Measurements from ENCODE around the gene HSPA2. TPM values are rescaled to one million over a fixed set of nuclear protein-coding genes. Genes with fewer than 3 reads are reported as not detected.
"Not testable (repeated sequence)": the region's sequence is repeated elsewhere in the genome, so short reads cannot be mapped to it uniquely, and the experiment has no call there.

The HSPA2 gene
- total and polyA plus RNA-seq, 7 donors = 28.7 to 172 (median 80.3) TPM

- TF ChIP-seq POLR2AphosphoS5 (IDR thresholded peaks at IDR 0.05) (no peak), POLR2A (IDR thresholded peaks at IDR 0.05) (no peak), EP300 (IDR thresholded peaks at IDR 0.05) (no peak)
- TF ChIP-seq, protein P1, sequence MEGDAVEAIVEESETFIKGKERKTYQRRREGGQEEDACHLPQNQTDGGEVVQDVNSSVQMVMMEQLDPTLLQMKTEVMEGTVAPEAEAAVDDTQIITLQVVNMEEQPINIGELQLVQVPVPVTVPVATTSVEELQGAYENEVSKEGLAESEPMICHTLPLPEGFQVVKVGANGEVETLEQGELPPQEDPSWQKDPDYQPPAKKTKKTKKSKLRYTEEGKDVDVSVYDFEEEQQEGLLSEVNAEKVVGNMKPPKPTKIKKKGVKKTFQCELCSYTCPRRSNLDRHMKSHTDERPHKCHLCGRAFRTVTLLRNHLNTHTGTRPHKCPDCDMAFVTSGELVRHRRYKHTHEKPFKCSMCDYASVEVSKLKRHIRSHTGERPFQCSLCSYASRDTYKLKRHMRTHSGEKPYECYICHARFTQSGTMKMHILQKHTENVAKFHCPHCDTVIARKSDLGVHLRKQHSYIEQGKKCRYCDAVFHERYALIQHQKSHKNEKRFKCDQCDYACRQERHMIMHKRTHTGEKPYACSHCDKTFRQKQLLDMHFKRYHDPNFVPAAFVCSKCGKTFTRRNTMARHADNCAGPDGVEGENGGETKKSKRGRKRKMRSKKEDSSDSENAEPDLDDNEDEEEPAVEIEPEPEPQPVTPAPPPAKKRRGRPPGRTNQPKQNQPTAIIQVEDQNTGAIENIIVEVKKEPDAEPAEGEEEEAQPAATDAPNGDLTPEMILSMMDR (IDR thresholded peaks at IDR 0.05) = no peak
Observed at GRCh38 chr14:64566651-64567122, 26.1 kb downstream of the HSPA2 start.

DNA sequence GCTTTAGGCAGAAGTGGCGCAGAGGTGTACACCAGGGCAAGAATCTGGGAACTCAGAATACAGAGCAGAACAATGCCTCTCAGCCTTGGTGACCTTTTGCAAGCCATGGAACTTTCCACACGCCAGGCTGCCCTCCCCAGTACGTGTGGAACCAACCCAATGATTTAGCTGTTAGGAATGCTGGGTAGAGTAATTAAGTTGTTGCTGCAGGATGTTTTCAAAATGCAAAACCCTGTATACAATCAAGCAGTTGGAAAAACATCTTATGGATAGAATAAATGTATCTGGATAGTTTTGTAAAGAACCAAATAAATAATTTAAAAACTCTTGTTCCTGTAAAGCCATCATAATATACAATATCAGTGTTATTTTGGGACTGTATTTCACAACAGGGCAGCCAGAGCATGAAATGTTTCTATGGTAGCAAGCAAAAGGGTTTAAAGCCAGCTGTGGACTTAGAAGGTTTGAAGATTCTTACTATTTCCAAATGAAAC, 28.6 kb downstream of the HSPA2 start:
- no peaks in the 10 kb centered on the region for H3K27me3 ChIP-seq
- H3K27ac ChIP-seq = peak overlapping the region; percentile 74 to 84 (median 81)
- intact Hi-C loops (cut with DNase I) = loop anchor here (5.0 kb wide), 1 partner anchor 43 kb away; no protein-coding TSS in a partner anchor
- WGBS, 2 donors = 71 to 75% methylated on average over 3 of the region's 3 CpGs
- DNase-seq = peak; percentile 88
- no peaks in the 10 kb centered on the region for H3K9me3 ChIP-seq
- H3K36me3 ChIP-seq = no peaks in the 10 kb centered on the region
- peaks cover 0 to 70% (median 62%) of the 10 kb centered on the region in 4 donors for H3K4me1 ChIP-seq
- TF ChIP-seq EP300 (IDR thresholded peaks at IDR 0.05) (peak in 1 of 4 donors; percentile 66), POLR2AphosphoS5 (IDR thresholded peaks at IDR 0.05) (peak in 3 of 4 donors; percentile 51 to 67 (median 56))
- TF ChIP-seq, protein P1 (IDR thresholded peaks at IDR 0.05) = no peak
- no peak overlapping the region for H3K4me3 ChIP-seq

More at GRCh38 chr14:64566651-64567122, 26.1 kb downstream of the HSPA2 start:
- no peaks in the 10 kb centered on the region for H3K9me3 ChIP-seq
- H3K4me3 ChIP-seq = no peak overlapping the region
- DNase-seq = no peak
- peak overlapping the region; percentile 70 to 84 (median 81) for H3K27ac ChIP-seq
- WGBS, 2 donors = 82 to 93% methylated on average over 5 of the region's 5 CpGs
- H3K4me1 ChIP-seq = peaks cover 0 to 49% (median 42%) of the 10 kb centered on the region in 4 donors
- H3K27me3 ChIP-seq = no peaks in the 10 kb centered on the region
- no peaks in the 10 kb centered on the region for H3K36me3 ChIP-seq
- intact Hi-C loops (cut with DNase I) = loop anchor here (5.0 kb wide), 1 partner anchor 46 kb away; no protein-coding TSS in a partner anchor

GRCh38 chr14:64569646-64570045, 29.1 kb downstream of the HSPA2 start:
- DNase-seq, H3K9me3 ChIP-seq: not testable (repeated sequence)

GRCh38 chr14:64572386-64573104, 32.0 kb downstream of the HSPA2 start:
- no peaks in the 10 kb centered on the region for H3K27me3 ChIP-seq
- intact Hi-C loops (cut with DNase I) = loop anchor here (5.0 kb wide), 1 partner anchor 55 kb away; no protein-coding TSS in a partner anchor
- peak overlapping the region; percentile 74 to 84 (median 80) for H3K27ac ChIP-seq
- TF ChIP-seq POLR2AphosphoS5 (IDR thresholded peaks at IDR 0.05) (no peak), POLR2A (IDR thresholded peaks at IDR 0.05) (no peak)
- no peaks in the 10 kb centered on the region for H3K9me3 ChIP-seq
- H3K36me3 ChIP-seq = no peaks in the 10 kb centered on the region
- no peak overlapping the region for H3K4me3 ChIP-seq
- DNase-seq = peak; percentile 72
- peaks cover 0 to 54% (median 48%) of the 10 kb centered on the region in 4 donors for H3K4me1 ChIP-seq

More at GRCh38 chr14:64569646-64570045, 29.1 kb downstream of the HSPA2 start:
- not testable (repeated sequence) for H3K27me3 ChIP-seq, H3K36me3 ChIP-seq, H3K4me3 ChIP-seq
- 89 to 90% methylated on average over 7 of the region's 7 CpGs for WGBS, 2 donors
- intact Hi-C loops (cut with DNase I) = loop anchor here (5.0 kb wide), 2 partner anchors 43 to 58 kb away; no protein-coding TSS in a partner anchor
- H3K4me1 ChIP-seq = peaks cover 0 to 70% (median 62%) of the 10 kb centered on the region in 4 donors
- H3K27ac ChIP-seq = peak overlapping the region; percentile 74 to 84 (median 81)

GRCh38 chr14:64573109-64573508, 32.6 kb downstream of the HSPA2 start:
- DNase-seq = no peak
- H3K27me3 ChIP-seq = no peaks in the 10 kb centered on the region
- intact Hi-C loops (cut with DNase I) = loop anchor here (5.0 kb wide), 1 partner anchor 54 kb away; no protein-coding TSS in a partner anchor
- peaks cover 0 to 50% (median 45%) of the 10 kb centered on the region in 4 donors for H3K4me1 ChIP-seq
- peak overlapping the region; percentile 74 to 84 (median 80) for H3K27ac ChIP-seq
- WGBS, 2 donors = 89 to 90% methylated on average over 3 of the region's 3 CpGs
- H3K36me3 ChIP-seq = no peaks in the 10 kb centered on the region
- no peaks in the 10 kb centered on the region for H3K9me3 ChIP-seq
- peak in 3 of 4 donors; percentile 38 to 42 (median 39) for TF ChIP-seq POLR2AphosphoS5 (IDR thresholded peaks at IDR 0.05)
- TF ChIP-seq EP300 (IDR thresholded peaks at IDR 0.05) = peak in 1 of 4 donors; percentile 2
- TF ChIP-seq, protein P1 (IDR thresholded peaks at IDR 0.05) = no peak
- no peak for TF ChIP-seq POLR2A (IDR thresholded peaks at IDR 0.05)
- H3K4me3 ChIP-seq = no peak overlapping the region

Measured in sigmoid colon (tissue), 7 donors.